Tibial nerve (tissue), 4 donors: Measurements from ENCODE around the gene HGFAC. TPM values are rescaled to one million over a fixed set of nuclear protein-coding genes. Genes with fewer than 3 reads are reported as not detected.

Experiments
- DNase-seq, 2 donors: peaks; one replicate each; pipeline ENCODE4 v3.0.0-alpha.2; 2019; ENCODE audit warnings: low spot score in 2 of 2
- H3K27ac ChIP-seq, 4 donors: fragments of 200-600 bp; sonication (generic) in 3 of 4; one replicate each; pipeline ENCODE4 v1.5.1; 2017 to 2019; ENCODE audit warnings: mild to moderate bottlenecking in 1 of 4
- H3K27me3 ChIP-seq, 2 donors: fragments of 200-600 bp; sonication (generic) in 1 of 2; one replicate each; pipeline versions ENCODE4 v1.5.1 to v1.6.0; 2017 to 2019
- H3K36me3 ChIP-seq, 3 donors: fragments of 200-600 bp; sonication (generic); one replicate each; pipeline ENCODE4 v1.5.1; 2018 to 2019
- H3K4me1 ChIP-seq, 4 donors: fragments of 200-600 bp; sonication (generic) in 3 of 4; one replicate each; pipeline ENCODE4 v1.5.1; 2017 to 2019
- H3K4me3 ChIP-seq, 4 donors: fragments of 200-600 bp; sonication (generic) in 3 of 4; one replicate each; pipeline ENCODE4 v1.5.1; 2017 to 2019; ENCODE audit warnings: mild to moderate bottlenecking in 1 of 4, moderate library complexity in 1 of 4
- H3K9me3 ChIP-seq, 4 donors: fragments of 200-600 bp; sonication (generic) in 3 of 4; one replicate each; pipeline ENCODE4 v1.5.1; 2017 to 2019
- EP300 ChIP-seq, 2 donors: sonication (generic); formaldehyde crosslinking; IDR thresholded peaks; one replicate each; pipeline ENCODE4 v1.6.1; 2017; ENCODE audit warnings: antibody characterized with exemption in 2 of 2, mild to moderate bottlenecking in 1 of 2
- POLR2A ChIP-seq, 2 donors: fragments of 450-650 bp; IDR thresholded peaks; one replicate each; pipeline ENCODE4 v1.6.1; 2017; ENCODE audit warnings: antibody characterized with exemption in 2 of 2, mild to moderate bottlenecking in 2 of 2, moderate library complexity in 2 of 2
- WGBS, 2 donors: methylation state at CpG; one replicate each; pipeline ENCODE4 v1.1.5; 2018; 5-methylcytosine and 5-hydroxymethylcytosine counted together
- total RNA-seq, 4 donors: library from RNA; depleted of rRNA; stranded (reverse); fragments of >200 nt; gene quantifications; one replicate each; pipeline ENCODE4 v1.1.0, GENCODE V29; 2016
- TF ChIP-seq, protein P1 (sequence below), 5 experiments: fragments of 200-600 bp in 3 of 5; fragments of 450-650 bp in 2 of 5; sonication (generic) in 3 of 5; IDR thresholded peaks; one replicate each; pipeline ENCODE4 v1.5.1; 2016 to 2019; ENCODE audit warnings: antibody characterized with exemption in 5 of 5, mild to moderate bottlenecking in 3 of 5, moderate library complexity in 2 of 5

The HGFAC gene
- total RNA-seq, 4 donors from 2014 or later: not detected

DNA sequence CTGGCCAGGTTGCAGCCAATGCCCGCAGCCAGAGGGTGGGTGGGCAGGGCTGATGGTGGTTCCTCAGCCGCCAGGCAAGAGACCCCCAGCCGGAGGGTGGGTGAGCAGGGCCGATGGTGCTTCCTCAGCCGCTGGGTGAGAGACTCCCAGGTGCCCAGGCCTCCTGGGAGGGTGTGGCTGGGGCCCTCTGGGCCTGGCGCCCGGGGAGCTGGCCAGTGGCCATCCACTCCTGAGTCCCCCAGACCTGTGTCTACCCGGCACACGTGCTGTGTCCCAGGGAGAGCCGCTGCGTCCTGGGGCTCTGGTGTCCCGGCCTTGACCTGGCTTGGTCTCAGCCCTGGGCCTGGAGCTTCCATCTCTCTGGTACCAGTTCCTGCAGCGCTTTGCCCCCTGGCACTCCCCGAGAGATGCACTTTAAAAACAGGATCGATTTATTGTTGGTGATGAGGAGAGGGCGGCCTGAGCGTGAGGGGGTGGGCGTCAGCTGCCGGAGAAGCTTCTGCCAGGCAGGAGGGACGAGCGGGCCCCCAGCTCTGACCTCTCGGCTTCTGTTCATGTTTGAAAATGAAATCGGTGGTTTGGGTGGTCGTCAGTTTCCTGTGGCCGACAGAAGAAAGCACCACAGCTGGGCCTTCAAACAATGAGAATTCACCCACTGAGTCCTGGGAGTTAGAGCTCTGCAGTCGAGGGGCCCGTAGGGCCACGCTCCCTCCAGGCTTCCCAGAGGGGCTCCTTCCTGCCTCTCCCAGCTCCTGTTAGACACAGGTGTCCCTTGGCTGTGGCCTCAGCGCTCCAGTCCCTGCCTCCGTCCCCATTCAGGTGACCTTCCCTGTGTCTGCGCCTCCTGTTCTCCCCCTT, 27.8 kb downstream of the HGFAC start:
- TF ChIP-seq EP300 (IDR thresholded peaks at IDR 0.05): no peak
- TF ChIP-seq POLR2A (IDR thresholded peaks at IDR 0.05): no peak
- TF ChIP-seq, protein P1, sequence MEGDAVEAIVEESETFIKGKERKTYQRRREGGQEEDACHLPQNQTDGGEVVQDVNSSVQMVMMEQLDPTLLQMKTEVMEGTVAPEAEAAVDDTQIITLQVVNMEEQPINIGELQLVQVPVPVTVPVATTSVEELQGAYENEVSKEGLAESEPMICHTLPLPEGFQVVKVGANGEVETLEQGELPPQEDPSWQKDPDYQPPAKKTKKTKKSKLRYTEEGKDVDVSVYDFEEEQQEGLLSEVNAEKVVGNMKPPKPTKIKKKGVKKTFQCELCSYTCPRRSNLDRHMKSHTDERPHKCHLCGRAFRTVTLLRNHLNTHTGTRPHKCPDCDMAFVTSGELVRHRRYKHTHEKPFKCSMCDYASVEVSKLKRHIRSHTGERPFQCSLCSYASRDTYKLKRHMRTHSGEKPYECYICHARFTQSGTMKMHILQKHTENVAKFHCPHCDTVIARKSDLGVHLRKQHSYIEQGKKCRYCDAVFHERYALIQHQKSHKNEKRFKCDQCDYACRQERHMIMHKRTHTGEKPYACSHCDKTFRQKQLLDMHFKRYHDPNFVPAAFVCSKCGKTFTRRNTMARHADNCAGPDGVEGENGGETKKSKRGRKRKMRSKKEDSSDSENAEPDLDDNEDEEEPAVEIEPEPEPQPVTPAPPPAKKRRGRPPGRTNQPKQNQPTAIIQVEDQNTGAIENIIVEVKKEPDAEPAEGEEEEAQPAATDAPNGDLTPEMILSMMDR (IDR thresholded peaks at IDR 0.05): no peak
- H3K27me3 ChIP-seq: peaks cover 0 to 52% of the 10 kb centered on the region in 2 donors
- WGBS, 2 donors: 67 to 76% methylated on average over 21 to 25 of the region's 31 CpGs

DNA sequence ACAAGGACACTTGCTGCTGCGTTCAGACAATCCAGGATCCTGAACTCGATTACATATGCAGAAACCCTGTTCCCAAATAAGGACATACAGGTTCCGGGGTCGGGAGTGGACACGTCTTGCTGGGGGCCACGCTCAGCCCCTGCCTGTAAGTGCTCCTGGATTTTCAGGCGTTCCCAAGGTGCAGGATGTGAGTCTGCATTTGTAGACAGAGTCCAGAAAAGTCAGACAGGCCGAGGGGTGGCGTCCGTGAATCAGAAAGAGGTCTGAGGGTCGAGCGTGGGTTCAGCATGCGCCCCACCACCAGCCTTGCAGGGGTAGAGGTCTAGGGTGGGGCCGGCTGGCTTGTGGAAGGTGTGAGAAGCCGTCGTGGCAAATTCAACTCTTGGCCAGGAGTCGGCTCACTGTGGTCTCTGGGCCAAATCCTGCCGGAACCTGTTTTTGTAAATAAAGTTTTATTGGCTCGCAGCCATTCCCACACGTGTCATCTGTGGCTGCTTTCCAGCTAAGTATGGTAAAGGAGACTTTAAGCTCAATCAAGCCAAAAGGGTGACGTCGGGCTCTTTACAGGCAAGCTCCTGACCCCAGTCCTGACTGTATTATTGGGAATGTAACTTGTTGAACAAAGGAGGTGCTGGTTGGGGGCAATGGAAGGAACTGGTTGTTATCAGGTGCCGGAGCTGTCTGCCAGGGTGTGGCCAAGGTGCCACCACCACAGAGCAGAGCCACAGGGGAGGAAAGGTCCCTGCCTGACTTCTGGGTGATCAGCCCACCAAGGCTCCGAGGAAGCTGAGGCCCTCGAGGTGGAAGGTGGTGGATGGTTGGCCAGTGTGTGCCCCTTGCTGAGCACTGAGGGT, 28.7 kb downstream of the HGFAC start:
- DNase-seq: no peak
- H3K4me1 ChIP-seq: no peaks in the 10 kb centered on the region
- H3K4me3 ChIP-seq: no peak overlapping the region
- no peaks in the 10 kb centered on the region for H3K36me3 ChIP-seq
- peaks cover 0 to 59% of the 10 kb centered on the region in 2 donors for H3K27me3 ChIP-seq
- no peaks in the 10 kb centered on the region for H3K9me3 ChIP-seq
- TF ChIP-seq, protein P1 (IDR thresholded peaks at IDR 0.05): no peak
- TF ChIP-seq EP300 (IDR thresholded peaks at IDR 0.05): no peak
- TF ChIP-seq POLR2A (IDR thresholded peaks at IDR 0.05): no peak
- H3K27ac ChIP-seq: no peak overlapping the region
- 69 to 71% methylated on average over 25 of the region's 25 CpGs for WGBS, 2 donors

More for the DNA sequence above, 27.8 kb downstream of the HGFAC start:
- Histone ChIP-seq H3K36me3 (no peaks in the 10 kb centered on the region), H3K4me3 (no peak overlapping the region), H3K27ac (no peak overlapping the region), H3K4me1 (no peaks in the 10 kb centered on the region), H3K9me3 (no peaks in the 10 kb centered on the region)
- no peak for DNase-seq

DNA sequence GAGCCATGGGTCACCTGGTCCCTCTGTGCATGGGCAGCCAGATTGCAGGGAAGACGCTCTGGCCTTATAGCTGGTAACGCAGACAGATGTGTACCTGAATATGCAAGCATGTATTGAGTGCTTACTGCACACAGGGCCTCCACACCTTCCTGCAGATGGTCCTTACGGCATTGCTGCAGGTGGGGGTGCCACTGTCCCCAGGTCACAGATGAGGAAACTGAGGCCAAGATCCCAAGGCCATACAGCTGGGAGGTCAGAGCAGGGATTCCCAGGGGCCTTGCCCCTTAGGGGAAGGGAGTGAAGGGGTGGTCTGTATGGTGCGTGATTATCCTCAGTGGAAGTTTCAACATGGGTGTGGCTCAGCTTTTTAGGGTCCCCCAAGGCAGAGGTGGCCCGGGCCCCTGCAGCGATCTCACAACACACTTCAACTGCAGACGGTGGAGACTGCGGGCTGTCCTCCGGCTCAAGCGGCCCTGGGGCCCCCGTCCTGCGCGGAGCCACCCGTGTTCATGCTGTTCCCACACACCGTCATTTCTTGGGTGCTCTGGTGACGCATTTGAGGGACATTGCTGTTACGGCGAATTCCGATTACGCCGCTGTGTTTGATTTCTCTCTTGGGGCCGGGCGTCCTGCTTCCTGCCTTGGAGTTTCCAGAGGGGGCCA, 29.5 kb downstream of the HGFAC start:
- TF ChIP-seq, protein P1 (IDR thresholded peaks at IDR 0.05): no peak
- no peak for TF ChIP-seq POLR2A (IDR thresholded peaks at IDR 0.05)
- no peak for TF ChIP-seq EP300 (IDR thresholded peaks at IDR 0.05)
- H3K27ac ChIP-seq: no peak overlapping the region
- no peak overlapping the region for H3K4me3 ChIP-seq
- peaks cover 0 to 56% of the 10 kb centered on the region in 2 donors for H3K27me3 ChIP-seq
- WGBS, 2 donors: 92 to 95% methylated on average over 23 of the region's 23 CpGs
- no peak for DNase-seq
- H3K36me3 ChIP-seq: no peaks in the 10 kb centered on the region
- no peaks in the 10 kb centered on the region for H3K9me3 ChIP-seq
- H3K4me1 ChIP-seq: no peaks in the 10 kb centered on the region

DNA sequence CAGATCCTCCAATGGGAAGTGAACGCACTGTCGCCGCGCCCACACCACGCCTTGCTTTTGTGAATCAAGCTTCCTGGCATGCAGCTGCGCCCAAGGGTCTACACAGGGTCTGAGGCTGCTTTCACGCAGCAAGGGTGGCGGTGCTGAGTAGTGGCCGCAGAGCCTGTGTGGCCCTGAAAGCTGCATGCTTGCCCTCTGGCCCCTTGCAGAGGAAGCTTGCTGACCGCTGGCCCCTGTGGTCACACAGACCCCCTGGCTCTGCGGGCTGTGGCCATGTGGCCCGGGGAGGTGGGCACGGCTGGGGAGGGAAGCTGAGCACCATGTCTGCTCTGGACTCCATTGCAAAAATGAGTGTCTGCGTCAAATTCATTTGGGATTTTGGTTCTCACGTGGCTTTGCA, 30.1 kb downstream of the HGFAC start:
- H3K9me3 ChIP-seq: no peaks in the 10 kb centered on the region
- H3K36me3 ChIP-seq: no peaks in the 10 kb centered on the region
- TF ChIP-seq, protein P1 (IDR thresholded peaks at IDR 0.05): no peak
- TF ChIP-seq EP300 (IDR thresholded peaks at IDR 0.05) (no peak), POLR2A (IDR thresholded peaks at IDR 0.05) (no peak)
- H3K27me3 ChIP-seq: peaks cover 0 to 49% of the 10 kb centered on the region in 2 donors
- H3K4me3 ChIP-seq: no peak overlapping the region
- WGBS, 2 donors: 73 to 77% methylated on average over 11 to 13 of the region's 15 CpGs
- no peak for DNase-seq
- no peaks in the 10 kb centered on the region for H3K4me1 ChIP-seq
- H3K27ac ChIP-seq: no peak overlapping the region
